Omental fat pad (tissue), 4 donors: ENCODE results near the gene TMEM42. TPM values are rescaled to one million over a fixed set of nuclear protein-coding genes. Genes with fewer than 3 reads are reported as not detected.

Source experiments
- ATAC-seq: fragments of 150-250 bp; one replicate; pipeline ENCODE4 v1.9.1; 2016; ENCODE audit warnings: mild to moderate bottlenecking, moderate library complexity; ENCODE audit not compliant: low FRiP score
- DNase-seq: peaks from one replicate; pipeline ENCODE4 v3.0.0-alpha.2; 2019; ENCODE audit warnings: low spot score
- CTCF ChIP-seq, 3 donors: fragments of 450-650 bp; IDR thresholded peaks; one replicate each; pipeline ENCODE4 v1.5.1; 2016 to 2017; ENCODE audit warnings: antibody characterized with exemption in 3 of 3, mild to moderate bottlenecking in 3 of 3, moderate library complexity in 2 of 3
- total RNA-seq, 4 donors: library from RNA; depleted of rRNA; stranded (reverse); fragments of >200 nt; gene quantifications; one replicate each; pipeline ENCODE4 v1.1.0, GENCODE V29; 2016

The TMEM42 gene
- total RNA-seq, 4 donors from 2014 or later = 6.1 to 22.1 (median 18.0) TPM

DNA sequence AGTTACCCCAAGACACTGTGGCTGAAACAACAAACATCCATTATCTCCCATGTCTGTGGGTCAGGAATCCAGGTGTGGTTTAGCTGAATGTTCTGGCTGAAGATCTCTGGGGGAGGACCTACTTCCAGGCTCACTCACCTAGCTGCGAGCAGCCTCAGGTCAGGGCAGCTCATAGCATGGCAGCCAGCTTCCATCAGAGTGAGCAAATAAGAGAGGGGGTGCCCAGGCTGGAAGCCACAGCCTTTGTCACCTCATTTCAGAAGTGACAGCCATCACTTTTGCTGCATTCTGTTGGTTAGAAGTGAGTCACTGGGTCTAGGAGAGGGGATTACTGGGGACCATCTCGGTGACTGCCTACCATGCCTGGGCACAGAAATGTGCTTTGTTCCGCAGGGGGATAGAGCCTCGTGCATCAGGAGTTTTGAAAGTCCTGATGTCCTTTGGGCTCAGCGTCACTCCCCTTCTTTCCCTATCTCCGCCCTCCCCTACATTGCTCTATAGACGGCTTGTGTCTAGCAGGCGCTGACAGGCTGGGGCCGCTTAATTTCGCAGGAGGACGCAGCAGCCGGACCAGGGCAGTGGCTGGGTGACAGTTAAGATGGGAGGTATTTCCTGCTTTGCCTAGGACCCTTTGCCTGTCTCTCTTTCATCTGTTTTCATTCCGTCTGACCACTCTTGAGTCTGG, 38.1 kb downstream of the TMEM42 start:
- TF ChIP-seq CTCF (IDR thresholded peaks at IDR 0.05) = no peak
- ATAC-seq (no peak), DNase-seq (no peak)

DNA sequence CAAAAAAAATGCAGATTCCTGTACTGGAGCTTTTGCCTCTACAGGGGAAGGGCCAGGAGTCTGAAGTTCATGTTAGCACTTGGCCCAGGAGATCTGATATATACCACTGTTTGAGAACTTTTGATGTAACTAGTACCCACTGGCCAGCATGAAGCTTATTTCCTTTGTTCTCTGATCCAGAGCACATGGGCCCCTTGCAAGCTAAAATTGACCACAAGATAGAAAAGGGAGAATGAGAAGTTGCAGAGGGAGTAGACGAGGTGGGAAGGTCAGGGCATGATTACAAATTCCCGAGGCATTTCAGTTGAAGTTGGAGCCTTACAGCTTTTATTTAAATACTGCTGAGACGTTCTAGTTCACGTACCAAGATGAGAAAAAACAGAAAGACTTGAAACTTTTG, 40.9 kb downstream of the TMEM42 start:
- DNase-seq (no peak), ATAC-seq (no peak)
- no peak for TF ChIP-seq CTCF (IDR thresholded peaks at IDR 0.05)

DNA sequence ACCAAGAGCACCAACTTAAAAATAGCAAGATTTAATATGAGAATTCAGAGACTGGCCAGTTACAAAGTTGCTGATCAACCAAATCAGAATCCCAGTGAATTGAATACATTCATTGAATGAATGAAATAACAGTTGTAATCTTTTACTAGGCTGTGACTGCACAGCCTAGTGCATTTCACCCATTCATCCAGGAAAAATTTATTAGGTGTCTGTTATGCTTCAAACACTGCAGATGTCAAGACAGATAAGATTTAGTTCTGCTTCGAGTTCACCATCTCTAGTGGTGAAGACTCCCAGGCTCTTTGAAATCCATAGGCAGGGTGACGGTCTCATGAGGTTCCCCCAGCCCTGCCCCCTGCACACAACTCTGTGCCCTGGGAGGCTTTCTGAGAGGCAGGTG, 41.6 kb downstream of the TMEM42 start:
- no peak for TF ChIP-seq CTCF (IDR thresholded peaks at IDR 0.05)
- DNase-seq = no peak

DNA sequence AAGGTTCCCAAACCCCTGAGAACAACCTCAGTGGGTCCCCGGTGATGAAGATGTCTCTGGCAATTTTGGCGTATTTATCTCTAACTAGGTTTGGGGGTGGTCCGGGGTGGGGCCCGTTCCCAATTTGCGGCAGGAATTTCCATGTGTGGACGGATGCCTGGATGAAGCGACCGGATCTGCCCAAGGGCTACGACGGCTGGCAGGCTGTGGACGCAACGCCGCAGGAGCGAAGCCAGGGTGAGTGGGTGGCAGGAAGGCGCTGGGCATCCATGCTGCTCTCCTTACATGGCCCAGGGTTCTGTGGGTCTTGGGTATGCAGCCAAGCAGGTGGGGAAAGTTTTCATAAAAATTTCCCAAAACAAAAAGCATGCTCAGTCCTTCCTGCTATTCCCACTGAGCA, 42.0 kb downstream of the TMEM42 start:
- DNase-seq (no peak), ATAC-seq (no peak)

More for the DNA sequence above, 41.6 kb downstream of the TMEM42 start:
- no peak for ATAC-seq

GRCh38 chr3:44905446-44906157, 43.9 kb downstream of the TMEM42 start:
- TF ChIP-seq CTCF (IDR thresholded peaks at IDR 0.05) = no peak
- DNase-seq (no peak), ATAC-seq (no peak)

More for the DNA sequence above, 42.0 kb downstream of the TMEM42 start:
- no peak for TF ChIP-seq CTCF (IDR thresholded peaks at IDR 0.05)

DNA sequence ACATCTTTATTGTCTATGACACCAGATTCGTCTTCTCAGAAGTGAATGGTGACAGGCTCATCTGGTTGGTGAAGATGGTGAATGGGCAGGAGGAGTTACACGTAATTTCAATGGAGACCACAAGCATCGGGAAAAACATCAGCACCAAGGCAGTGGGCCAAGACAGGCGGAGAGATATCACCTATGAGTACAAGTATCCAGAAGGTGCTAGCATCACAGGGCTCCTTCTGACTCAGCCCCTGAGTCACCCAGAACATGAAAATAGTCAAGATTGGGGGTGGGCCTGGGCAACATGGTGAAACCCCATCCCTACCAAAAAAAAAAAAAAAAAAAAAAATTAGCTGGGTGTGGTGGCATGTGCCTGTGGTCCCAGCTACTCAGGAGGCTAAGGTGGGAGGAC, 45.3 kb downstream of the TMEM42 start:
- ATAC-seq = no peak
- TF ChIP-seq CTCF (IDR thresholded peaks at IDR 0.05) = no peak
- DNase-seq = no peak

GRCh38 chr3:44907612-44908011, 45.9 kb downstream of the TMEM42 start:
- ATAC-seq = no peak
- no peak for TF ChIP-seq CTCF (IDR thresholded peaks at IDR 0.05)
- DNase-seq = no peak
